COLO668 (cell line): ENCODE measurements around the gene HINT2.
A peak's percentile ranks its signal among the peaks of the same experiment; 100 is the strongest.

Experiments
- DNase-seq: peaks from one replicate; lab custom pipeline; 2025; ENCODE audit not compliant: unreplicated experiment; lab: John Stamatoyannopoulos, UW

HINT2 gene

DNA sequence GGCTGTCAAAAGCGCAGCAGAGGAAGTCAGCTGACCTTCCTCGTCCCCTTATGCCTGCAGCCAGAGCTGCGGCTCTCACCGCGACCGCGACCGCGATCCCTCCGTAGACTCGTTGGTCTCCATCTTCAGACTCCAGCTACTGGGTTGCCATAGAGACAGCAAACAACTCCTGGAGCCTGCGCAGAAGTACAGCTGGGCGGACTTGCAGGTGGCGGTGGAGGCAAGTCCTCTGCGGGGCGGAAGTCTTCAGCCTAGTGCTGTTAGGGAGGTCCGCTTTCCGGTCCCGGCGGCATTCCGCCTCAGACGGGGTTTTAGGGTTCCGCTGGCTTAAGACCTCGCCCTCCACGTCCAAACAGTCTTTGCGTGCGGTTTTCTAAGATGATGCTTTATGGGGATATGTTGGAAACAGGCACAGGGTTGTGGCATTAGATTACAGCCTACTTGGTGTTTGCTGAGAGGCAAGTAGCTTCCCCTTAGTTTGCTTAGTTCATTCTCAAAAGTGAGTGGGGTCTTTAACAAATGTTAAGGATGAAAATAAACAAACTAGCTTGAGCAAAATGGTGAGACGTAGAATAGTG, 2.7 kb downstream of the HINT2 start, which contains the start of gene SPAG8:
TSS of gene SPAG8 (minus strand) at position 238 of the 578 bp plus-strand sequence. CDS start at position 123, 115 bp downstream.
- DNase-seq: peak; percentile 93

DNA sequence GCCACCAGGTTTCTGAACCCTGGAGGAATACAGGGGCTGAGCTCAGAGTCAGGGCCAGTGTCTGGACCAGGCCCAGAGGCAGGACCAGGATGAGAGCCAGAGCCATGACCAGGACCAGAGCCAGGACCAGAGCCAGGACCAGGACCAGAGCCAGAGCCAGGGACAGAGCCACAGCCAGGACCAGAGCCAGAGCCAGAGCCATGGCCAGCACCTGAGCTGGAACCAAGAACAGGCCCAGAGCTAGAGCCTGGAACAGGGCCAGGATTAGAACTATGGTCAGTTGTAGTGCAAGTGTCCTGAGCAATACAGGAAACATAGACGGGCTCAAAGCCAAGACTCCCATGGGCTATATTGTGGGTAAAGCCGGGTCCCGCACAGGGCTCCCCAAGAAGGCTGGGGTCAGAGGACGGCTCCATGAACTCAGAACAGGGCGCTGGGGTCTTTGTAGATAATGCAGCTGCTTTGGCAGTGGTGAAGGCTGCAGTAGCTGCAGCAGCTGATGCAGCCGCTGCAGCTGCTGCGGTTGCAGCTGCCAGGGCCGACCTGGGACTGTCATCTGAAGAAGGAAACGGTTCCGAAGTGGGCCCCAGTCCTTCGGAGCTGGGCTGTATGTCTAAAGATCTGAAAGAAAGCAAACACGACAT, 3.3 kb downstream of the HINT2 start:
- no peak for DNase-seq

DNA sequence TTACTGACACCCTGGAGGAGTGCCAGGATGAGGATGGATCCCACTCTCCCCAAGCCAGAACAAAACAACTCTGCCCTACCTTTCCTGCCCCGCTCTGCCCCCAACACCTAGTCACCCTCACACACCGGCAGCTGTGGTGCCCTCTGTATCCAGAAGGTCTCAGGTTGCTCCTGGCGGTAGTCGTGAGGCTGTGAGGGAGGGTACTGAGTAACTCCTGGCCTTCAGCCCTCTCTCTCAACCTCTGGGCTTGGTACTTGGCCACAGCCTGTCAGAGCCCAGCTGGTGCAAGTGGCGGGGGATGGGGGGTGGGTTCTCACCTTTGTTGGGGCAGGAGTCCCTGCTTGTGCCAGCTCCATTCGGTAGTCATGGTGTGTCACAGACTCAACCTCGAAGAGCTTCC, 4.7 kb downstream of the HINT2 start:
- no peak for DNase-seq

DNA sequence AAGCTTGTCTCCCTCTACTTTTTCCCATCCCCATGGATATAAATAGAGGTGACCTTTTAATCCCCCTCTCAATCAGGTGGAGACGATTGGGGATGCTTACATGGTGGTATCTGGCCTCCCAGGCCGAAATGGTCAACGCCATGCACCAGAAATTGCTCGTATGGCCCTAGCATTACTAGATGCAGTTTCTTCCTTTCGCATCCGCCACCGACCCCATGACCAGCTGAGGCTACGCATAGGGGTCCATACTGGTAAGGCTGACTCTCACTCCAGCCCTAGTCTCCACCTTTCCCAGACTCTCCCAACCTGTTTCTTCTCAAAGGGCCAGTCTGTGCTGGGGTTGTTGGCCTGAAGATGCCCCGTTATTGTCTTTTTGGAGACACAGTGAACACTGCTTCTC, 6.4 kb downstream of the HINT2 start:
- DNase-seq: no peak

DNA sequence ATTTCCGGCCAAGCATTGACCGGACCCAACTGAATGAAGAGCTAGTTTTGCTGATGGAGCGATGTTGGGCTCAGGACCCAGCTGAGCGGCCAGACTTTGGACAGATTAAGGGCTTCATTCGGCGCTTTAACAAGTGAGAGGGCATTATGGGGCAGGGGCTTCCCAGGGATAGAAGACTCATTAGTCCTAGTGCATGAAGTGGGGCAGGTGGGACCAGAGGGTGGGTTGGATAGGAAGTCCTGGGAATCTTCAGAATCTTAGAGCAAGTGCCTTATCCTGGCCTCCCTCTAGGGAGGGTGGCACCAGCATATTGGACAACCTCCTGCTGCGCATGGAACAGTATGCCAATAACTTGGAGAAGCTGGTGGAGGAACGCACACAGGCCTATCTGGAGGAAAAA, 8.7 kb downstream of the HINT2 start:
- DNase-seq: no peak

DNA sequence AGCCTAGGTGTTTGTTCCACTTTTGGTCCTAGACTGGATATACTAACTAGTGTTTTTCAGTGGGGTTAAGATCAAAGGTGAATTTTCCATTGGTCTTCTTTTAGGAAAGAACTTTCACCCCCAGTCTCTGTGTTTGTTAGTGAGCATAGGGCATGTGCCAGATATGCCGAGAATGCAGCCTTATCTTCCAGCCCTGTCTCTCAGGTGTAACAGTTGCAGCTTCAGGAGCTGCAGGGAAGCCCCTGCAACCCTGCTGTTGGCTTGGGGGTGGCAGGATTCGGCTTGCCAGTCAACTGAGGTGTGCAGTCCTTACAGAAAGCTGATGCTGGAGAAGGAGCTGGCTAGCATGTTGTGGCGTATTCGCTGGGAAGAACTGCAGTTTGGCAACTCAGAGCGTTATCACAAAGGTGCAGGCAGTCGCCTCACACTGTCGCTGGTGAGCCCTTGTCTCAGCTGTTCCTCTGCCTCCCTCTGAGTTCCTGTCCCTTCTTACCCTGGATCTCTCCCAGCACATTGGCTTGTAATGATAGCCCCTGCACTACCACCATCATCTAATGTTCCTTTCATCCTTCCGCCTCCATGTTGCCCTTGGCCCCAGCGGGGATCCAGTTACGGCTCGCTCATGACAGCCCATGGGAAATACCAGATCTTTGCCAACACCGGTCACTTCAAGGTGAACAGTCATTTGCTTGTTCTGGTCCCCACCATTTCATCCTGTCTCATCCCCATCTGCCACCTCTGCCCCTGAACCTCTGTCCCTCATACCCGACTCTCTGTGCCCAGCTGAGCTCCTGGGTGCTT, 13.3 kb downstream of the HINT2 start:
- no peak for DNase-seq

DNA sequence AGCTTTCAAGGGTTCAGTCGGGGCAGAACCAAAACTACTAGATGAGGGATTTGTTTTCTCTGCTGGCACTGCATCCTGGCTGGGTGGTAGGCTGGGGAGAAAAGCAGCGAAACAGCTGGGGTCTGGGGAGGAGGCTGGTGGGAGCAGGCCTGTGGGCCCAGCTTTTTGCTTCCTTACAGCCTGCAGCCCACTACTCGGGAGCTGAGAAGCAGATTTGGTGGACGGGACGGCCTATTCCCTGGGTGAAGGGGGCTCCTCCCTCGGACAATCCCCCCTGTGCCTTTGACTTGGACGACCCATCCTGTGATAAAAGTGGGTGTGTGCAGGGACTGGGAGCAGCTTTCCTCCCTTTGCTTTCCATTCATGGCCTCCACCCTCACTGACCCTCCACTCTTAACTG, 14.3 kb downstream of the HINT2 start:
- DNase-seq: no peak

DNA sequence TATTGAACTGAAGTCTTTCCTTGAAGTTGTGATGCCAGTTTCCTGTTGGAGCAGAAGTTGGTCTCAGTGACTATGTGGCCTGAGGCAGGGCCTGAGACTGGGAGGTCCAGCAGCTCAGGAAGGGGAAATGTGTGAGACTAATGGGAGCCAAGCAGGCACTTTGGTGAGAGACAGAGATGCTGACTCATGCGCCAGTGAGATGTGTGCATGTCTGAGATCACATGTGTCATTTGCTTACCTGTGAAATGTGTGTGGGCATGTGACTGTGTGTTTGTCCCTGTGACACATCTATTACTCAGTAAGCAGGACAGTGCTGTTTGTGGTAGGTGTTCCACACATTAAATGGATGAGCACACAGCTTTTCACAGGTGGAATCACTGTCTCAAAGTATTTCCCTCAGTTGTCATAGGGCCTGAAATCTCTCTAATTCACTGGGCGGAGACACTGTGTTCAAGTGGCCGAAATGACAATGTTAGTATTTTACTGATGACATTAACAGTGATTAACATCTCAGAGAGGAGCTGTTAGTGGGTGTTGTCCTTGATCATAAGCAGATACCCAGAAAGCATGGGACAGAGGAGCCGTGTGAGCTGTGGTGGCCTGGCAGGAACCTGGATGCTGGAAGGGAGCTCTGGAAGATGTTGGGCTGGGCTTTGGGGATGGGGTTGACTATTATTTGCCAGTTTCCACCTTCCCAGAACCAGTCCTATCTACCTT, 16.0 kb downstream of the HINT2 start:
- DNase-seq: peak; percentile 17

DNA sequence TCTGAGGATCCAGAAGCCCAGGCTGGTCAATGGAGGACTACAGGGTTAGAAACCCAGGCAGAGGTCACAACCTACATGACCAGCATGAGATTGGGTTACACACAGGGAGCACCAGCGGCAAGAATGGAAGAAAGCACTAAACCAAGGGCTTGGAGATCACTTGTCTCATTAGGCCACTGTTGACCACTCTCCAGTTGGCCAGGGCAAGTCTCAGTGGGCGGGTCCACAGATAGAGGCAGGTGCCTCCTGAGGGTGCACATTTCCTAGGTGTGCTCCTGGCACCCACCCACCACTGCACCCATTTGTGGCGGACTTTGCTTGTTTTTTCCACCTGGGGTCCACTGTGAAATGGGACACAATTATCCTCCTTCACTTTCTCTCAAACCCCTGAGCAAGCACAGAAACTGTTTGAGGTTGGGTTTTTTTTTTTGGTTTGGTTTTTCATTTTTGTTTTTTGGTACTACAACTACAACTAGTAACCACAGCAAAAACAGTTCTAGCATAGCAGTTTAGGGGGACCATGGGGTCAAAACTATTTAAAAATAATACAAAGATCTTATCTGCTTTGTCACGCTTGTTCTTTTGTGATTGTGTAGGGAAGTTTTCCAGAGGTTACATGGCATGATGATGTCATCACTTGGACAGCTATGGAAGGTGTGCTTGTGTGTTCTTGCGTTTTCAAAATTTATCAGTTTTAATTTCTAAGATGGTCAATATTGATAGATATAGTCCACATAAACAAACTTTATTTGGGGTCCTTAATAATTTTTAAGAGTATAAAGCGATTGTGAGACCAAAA, 17.3 kb downstream of the HINT2 start:
- DNase-seq: no peak

DNA sequence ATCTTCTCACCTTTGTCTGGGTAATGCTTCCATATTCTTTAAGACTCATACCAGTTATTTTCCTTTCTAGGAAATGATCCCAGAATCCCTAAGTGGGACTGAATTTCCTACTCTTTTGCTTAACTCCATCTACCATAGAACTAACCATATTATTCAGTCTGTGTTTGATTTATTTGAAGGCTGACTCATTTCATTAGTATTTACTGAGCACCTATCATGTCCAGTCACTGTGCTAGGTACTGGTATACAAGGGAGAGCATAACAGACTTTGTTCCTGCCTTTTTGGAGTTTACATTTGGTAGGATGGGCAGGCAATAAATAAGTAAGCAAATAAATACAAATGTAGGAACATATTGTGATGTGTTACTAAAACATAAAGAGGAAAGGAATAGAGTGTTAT, 19.1 kb downstream of the HINT2 start:
- DNase-seq: no peak

DNA sequence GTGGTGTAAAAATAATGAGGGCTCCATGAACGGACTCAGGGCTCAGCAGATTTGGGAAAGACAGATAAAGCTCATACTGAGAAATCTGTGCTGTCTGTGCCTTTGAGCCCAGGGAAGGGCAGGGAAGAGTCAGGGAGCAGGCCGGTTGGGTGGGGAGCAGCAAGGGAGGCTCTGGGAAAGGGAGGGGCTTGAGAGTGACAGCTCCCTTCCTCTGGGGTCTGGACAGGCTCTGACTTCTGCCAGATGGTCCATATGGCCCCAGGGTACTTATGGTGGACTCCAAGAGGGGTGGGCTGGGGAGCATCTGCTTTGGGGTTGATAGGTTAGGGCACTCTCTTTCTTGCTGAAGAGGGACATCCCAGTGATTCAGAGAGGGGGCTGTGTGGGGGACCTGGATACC, 21.4 kb downstream of the HINT2 start:
- no peak for DNase-seq

DNA sequence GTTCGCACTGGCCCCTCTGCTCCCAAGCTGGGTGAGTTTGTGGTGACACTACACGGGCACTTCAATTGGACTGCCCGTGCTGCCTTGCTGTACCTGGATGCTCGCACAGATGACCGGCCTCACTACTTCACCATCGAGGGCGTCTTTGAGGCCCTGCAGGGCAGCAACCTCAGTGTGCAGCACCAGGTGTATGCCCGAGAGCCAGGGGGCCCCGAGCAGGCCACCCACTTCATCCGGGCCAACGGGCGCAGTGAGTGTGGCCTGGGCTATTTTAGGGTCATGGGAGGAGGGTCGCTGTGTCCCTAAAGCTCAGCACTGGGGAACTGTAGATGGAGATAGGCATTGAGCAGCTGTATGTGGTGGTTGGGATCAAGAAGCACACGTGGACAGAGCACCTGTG, 22.0 kb downstream of the HINT2 start:
- no peak for DNase-seq

DNA sequence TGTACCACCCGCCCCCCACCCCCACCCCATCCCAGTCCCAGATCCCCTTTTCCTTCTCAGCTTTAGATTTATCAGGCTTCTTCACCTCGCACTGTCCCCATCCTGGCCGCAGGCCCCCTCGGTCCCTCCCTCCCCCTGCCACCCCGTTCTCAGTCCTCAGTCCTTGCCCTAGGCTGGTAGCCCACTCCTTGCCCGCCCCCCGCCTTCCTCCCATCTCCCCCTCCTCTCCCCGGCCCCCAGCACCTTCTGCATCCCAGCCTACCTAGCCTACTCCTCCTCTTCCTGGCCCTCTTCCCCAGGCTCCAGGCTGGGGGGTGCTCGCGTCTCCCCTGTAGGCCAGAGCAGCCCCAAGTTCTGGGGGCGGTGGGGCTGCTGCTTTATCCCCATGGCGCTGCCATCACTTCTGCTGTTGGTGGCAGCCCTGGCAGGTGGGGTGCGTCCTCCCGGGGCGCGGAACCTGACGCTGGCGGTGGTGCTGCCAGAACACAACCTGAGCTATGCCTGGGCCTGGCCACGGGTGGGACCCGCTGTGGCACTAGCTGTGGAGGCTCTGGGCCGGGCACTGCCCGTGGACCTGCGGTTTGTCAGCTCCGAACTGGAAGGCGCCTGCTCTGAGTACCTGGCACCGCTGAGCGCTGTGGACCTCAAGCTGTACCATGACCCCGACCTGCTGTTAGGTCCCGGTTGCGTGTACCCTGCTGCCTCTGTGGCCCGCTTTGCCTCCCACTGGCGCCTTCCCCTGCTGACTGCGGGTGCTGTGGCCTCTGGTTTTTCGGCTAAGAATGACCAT, 22.6 kb downstream of the HINT2 start:
- no peak for DNase-seq

DNA sequence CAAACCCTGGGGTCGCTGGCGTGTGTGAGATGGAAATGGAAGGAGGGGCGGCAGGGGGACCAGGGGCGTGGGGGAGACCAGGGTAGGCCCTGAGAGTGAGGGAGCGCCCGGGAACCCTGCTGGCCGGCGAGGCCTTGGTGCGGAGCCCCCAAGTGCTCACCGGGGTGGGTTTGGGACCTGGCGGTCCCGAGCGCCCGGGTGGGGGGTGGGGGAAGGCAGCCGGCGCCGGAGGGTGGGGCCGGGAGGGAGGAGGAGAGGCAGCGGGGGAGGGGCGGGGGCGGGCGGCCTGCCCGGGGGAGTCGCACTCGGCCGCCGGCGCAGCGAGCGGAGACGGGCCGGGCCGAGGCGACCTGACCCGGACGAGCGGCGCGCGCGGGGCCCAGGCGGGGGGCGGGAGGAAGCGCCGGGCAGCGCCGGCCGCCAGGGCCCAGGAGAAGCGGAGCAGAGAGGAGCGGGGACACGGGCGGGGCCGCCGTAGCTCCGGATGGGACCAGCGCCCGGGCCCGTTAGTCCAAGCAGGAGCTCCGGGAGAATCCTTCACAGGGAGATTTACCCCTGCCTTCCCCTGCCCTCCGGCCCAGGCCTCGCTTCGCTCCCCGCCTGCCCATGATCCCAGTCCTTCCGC, 23.4 kb downstream of the HINT2 start, which contains the start of gene NPR2:
TSS of gene NPR2 (plus strand) at position 295 of the 625 bp plus-strand sequence. CDS start 818 bp downstream, outside the sequence.
- no peak for DNase-seq

DNA sequence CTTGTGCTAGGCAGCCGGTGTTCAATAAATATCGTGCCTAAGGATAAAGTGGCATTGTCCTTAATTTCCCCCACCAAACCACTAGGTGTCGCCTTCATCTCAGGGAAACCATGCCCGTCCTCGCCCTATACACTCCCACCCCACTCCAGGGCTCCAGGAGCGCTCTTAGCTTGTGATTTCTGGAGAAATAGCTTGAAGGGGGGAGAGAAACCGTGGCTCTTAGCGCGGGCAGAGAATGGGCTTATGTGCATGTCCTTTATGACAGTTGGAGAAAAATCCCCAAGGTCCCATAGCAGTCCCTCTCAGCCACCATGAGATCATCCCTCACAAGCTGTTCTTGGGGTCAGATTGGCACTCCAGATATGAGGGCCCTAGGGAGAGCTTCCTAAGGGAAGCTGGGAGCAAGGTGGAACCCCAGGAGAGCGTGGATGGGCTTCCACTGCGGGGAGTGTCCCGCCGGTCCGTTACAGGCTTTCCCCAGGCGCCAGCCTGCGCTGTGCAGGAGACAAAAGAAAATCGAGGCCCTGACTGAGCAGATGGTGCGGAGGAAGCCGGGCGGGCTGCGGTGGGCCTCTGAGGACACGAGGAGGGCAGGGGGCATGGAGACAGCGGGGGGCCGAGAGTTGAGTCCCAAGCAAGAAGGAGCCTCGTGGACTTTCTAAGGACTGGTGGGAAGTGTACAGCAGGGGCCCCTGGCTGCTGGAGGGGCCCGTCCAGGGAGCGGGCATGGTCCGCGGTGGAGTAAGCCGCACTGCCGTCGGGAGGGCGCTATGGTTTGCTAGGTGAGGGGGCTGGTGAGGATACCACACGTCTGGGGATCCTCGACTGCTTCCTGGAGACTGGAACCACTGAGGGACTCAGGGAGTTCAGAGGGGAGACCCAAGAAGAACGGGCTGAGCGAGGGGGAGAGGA, 24.2 kb downstream of the HINT2 start:
- DNase-seq: peak; percentile 55

DNA sequence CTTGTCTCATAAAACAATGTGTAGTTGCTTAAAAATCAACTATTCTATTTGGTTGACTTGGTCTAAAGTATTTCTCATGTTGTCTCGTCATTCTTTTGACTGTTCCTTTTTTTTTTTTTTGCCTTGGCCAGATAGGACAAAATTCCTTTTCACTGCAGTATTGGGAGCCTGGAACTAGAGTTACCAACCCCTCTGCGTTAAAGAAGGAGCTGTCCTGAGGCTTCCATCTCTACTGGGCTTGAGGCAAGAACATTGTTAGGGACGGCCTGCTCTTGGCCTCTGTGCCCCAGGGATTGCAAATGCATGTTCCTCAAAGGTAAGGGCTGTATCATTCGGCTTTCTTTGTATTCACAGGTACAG, 24.8 kb downstream of the HINT2 start:
- no peak for DNase-seq

DNA sequence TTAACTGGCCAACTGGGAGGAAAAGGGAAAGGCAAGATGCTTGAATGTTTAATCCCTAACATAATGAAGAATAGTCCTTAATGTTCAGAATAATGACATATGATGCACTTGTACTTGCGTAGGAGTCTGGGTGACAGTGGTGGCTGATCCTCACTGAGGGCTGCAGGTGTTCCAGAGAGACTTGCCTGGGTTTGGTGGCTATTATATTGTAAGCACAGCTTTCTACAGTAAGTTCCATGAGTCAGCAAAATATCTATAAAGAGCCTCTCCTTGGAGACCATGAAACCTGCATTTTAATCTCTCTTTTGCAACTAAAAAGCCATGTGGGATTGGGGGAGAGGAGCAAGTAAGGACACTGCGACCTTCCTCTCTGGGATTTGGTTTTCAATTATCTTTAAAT, 25.3 kb downstream of the HINT2 start:
- DNase-seq: no peak

DNA sequence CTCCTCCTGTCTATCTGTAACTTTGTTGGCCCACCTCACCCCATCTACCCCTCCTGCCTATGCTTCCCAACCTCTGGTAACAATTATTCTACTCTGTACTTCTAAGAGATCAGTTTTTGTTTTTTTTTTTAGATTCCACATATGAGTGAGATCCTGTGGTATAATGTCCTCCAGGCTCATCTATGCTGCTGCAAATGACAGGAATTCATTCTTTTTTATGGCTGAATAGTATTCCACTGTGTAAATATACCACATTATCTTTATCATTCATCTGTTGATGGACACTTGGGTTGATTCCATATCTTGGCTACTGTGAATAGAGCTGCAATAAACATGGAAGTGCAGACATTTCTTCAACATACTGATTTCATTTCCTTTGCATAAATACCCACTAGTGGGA, 31.4 kb downstream of the HINT2 start:
- DNase-seq: no peak
